Measurements from ENCODE around the gene HSF5. TPM values are rescaled to one million over a fixed set of nuclear protein-coding genes. Genes with fewer than 3 reads are reported as not detected.

The HSF5 gene
- total RNA-seq, 2 donors from 2014 or later, result 0.07 TPM; not detected in 1

DNA sequence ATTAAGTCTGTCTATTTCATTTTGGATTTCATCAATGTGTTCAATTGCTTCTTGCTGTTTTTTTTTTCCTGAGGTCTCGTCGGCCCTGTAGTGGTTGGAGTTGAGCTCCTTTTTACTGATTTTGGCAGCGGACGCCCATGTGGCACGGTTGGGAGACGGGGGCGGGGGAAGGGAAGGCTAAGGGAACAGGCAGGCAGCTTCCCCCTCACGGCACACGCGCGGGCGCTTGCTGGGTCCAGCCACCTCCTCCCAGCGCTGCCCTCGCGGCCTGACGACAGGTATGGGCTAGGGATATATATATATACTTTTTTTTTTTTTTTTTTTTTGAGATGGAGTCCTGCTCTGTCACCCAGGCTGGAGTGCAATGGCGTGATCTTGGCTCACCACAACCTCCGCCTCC, 11.4 kb downstream of the HSF5 start:
- no peaks in the 10 kb centered on the region for H3K27me3 ChIP-seq
- H3K27ac ChIP-seq, result no peak overlapping the region
- H3K9ac ChIP-seq (ENCODE audit: low read depth in 2 of 2, low read length in 2 of 2), result no peak overlapping the region
- TF ChIP-seq, protein P1, sequence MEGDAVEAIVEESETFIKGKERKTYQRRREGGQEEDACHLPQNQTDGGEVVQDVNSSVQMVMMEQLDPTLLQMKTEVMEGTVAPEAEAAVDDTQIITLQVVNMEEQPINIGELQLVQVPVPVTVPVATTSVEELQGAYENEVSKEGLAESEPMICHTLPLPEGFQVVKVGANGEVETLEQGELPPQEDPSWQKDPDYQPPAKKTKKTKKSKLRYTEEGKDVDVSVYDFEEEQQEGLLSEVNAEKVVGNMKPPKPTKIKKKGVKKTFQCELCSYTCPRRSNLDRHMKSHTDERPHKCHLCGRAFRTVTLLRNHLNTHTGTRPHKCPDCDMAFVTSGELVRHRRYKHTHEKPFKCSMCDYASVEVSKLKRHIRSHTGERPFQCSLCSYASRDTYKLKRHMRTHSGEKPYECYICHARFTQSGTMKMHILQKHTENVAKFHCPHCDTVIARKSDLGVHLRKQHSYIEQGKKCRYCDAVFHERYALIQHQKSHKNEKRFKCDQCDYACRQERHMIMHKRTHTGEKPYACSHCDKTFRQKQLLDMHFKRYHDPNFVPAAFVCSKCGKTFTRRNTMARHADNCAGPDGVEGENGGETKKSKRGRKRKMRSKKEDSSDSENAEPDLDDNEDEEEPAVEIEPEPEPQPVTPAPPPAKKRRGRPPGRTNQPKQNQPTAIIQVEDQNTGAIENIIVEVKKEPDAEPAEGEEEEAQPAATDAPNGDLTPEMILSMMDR (IDR thresholded peaks at IDR 0.05), result no peak
- no peaks in the 10 kb centered on the region for H3K4me1 ChIP-seq
- H3K4me3 ChIP-seq, result no peak overlapping the region
- no peak for DNase-seq
- intact Hi-C loops (cut with DNase I), result no loop called here
- no peaks in the 10 kb centered on the region for H3K36me3 ChIP-seq
- no peaks in the 10 kb centered on the region for H3K9me3 ChIP-seq

DNA sequence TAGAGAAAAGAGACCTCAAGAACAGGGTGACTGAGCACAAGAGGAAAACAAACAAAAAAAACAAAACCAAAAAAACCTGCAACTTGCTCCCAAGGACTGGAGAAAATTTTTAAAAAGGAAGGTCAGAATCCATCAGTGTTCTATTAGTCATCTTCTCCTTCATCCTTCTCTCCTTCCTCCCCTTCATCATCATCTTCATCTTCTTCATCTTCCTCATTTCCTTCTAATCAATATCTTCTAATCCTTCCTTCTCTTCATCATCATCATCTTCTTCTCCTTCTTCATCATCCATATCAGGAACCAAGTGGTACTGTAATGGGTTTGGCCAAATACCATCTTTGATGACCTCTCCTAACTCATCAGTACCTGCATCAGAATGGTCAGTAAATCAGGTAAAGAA, 12.2 kb downstream of the HSF5 start:
- H3K9ac ChIP-seq (ENCODE audit: low read depth in 2 of 2, low read length in 2 of 2), result no peak overlapping the region

DNA sequence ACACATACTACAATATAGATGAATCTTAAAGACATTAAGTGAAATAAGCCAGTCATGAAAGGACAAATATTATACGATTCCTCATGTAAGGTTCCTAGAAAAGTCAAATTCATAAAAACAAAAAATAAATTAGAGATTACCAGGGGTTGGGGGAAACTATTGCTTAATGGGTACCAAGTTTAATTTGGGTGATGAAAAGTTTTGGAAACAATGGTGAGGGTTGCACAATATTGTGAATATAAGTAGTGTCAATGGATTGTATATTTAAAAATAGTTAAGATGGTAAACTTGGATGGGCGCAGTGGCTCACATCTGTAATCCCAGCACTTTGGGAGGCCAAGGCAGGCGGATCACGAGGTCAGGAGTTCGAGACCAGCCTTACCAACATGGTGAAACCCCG, 17.9 kb downstream of the HSF5 start:
- no peaks in the 10 kb centered on the region for H3K9me3 ChIP-seq
- no peak overlapping the region for H3K4me3 ChIP-seq
- intact Hi-C loops (cut with DNase I), result no loop called here
- no peak overlapping the region for H3K9ac ChIP-seq (ENCODE audit: low read depth in 2 of 2, low read length in 2 of 2)
- no peaks in the 10 kb centered on the region for H3K36me3 ChIP-seq
- no peak overlapping the region for H3K27ac ChIP-seq
- no peaks in the 10 kb centered on the region for H3K27me3 ChIP-seq
- no peaks in the 10 kb centered on the region for H3K4me1 ChIP-seq
- TF ChIP-seq, protein P1 (IDR thresholded peaks at IDR 0.05), result no peak
- no peak for DNase-seq

More for the DNA sequence above, 12.2 kb downstream of the HSF5 start:
- Histone ChIP-seq H3K27ac (no peak overlapping the region), H3K36me3 (no peaks in the 10 kb centered on the region), H3K4me3 (no peak overlapping the region), H3K27me3 (no peaks in the 10 kb centered on the region), H3K4me1 (no peaks in the 10 kb centered on the region), H3K9me3 (no peaks in the 10 kb centered on the region)
- DNase-seq, result no peak
- intact Hi-C loops (cut with DNase I), result no loop called here
- TF ChIP-seq, protein P1 (IDR thresholded peaks at IDR 0.05), result no peak

DNA sequence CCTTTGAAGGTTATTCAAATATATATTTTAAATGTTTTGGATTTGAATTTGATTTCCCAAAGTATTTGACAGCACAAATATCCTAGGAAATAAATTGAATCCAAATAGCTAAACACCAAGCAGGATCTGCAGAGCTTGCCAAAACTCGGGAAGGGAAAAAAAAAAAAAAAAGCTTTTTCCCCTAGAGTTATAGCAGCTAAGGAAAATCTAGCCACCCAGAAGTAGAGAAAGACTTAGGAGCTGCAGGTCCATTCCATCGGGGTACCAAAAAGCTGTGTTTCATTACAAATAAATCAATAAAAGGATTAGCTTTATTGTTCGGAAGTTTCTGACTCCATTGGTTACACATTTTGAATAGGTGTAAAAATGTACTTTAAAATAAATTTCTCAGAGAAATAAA, 19.3 kb downstream of the HSF5 start:
- no peak overlapping the region for H3K27ac ChIP-seq
- no peak overlapping the region for H3K9ac ChIP-seq (ENCODE audit: low read depth in 2 of 2, low read length in 2 of 2)
- intact Hi-C loops (cut with DNase I), result no loop called here
- no peaks in the 10 kb centered on the region for H3K27me3 ChIP-seq
- H3K4me1 ChIP-seq, result no peaks in the 10 kb centered on the region
- no peak overlapping the region for H3K4me3 ChIP-seq
- no peaks in the 10 kb centered on the region for H3K9me3 ChIP-seq
- DNase-seq, result no peak
- no peaks in the 10 kb centered on the region for H3K36me3 ChIP-seq
- TF ChIP-seq, protein P1 (IDR thresholded peaks at IDR 0.05), result no peak

DNA sequence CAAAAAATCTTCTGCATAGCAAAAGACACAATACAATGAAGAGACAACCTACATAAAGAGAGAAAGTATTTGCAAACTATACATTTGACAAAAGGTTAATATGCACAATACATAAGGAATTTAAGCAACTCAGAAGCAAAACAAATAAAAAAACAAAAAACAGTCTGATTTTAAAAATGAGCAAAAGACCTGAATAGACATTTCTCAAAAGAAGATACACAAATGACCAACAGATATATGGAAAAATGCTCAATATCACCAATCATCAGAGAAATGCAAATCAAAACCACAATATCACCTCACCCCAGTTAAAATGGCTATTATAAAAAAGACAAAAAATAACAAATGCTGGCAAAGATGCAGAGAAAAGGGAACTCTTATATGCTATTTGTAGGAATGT, 32.7 kb downstream of the HSF5 start:
- H3K4me3 ChIP-seq, result no peak overlapping the region
- no peaks in the 10 kb centered on the region for H3K9me3 ChIP-seq
- intact Hi-C loops (cut with DNase I), result no loop called here
- TF ChIP-seq, protein P1 (IDR thresholded peaks at IDR 0.05), result no peak
- H3K4me1 ChIP-seq, result no peaks in the 10 kb centered on the region
- H3K9ac ChIP-seq (ENCODE audit: low read depth in 2 of 2, low read length in 2 of 2), result no peak overlapping the region
- no peak overlapping the region for H3K27ac ChIP-seq
- no peaks in the 10 kb centered on the region for H3K27me3 ChIP-seq
- H3K36me3 ChIP-seq, result no peaks in the 10 kb centered on the region
- DNase-seq, result no peak

DNA sequence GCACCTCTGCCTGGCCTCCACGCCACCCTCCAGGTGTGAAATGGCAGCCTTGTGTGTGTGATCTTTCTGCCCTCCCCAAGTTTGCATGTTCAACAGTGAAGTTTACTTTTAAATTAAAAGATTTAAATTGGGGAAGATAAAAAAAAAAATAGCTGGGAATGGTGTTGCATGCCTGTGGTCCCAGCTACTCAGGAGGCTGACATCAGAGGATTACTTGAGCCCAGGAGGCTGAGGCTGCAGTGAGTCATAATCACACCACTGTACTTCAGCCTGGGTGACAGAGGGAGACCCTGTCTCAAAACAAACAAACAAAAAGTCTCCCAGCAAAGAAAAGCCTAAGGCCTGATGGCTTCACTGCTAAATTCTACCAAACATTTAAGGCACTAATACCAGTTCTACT, 35.5 kb downstream of the HSF5 start:
- Histone ChIP-seq H3K9ac (ENCODE audit: low read depth in 2 of 2, low read length in 2 of 2) (no peak overlapping the region), H3K27ac (no peak overlapping the region), H3K9me3 (no peaks in the 10 kb centered on the region), H3K4me3 (no peak overlapping the region), H3K4me1 (no peaks in the 10 kb centered on the region), H3K36me3 (no peaks in the 10 kb centered on the region), H3K27me3 (no peaks in the 10 kb centered on the region)
- no peak for DNase-seq
- TF ChIP-seq, protein P1 (IDR thresholded peaks at IDR 0.05), result no peak
- intact Hi-C loops (cut with DNase I), result no loop called here
